K562 (cell line): ENCODE results near the gene ZNRF1. TPM values are rescaled to one million over a fixed set of nuclear protein-coding genes. Genes with fewer than 3 reads are reported as not detected.
A peak's percentile ranks its signal among the peaks of the same experiment; 100 is the strongest.

ENCODE experiments used
- ATF1 ChIP-seq, 2 experiments: fragments of 450-650 bp in 1 of 2; IDR thresholded peaks; 2 replicates each; pipeline ENCODE4 v1.6.1; 2016; ENCODE audit warnings: missing compliant biosample characterization in 1 of 2, missing genetic modification characterization in 1 of 2
- ATF2 ChIP-seq: sonication (generic); formaldehyde crosslinking; IDR thresholded peaks from 2 replicates; pipeline ENCODE4 v1.8.1; 2022; ENCODE audit warnings: missing genetic modification reagents
- BRD4 ChIP-seq: fragments of 200-600 bp; sonication (generic); IDR thresholded peaks from 2 replicates; pipeline ENCODE4 v1.6.1; 2017; ENCODE audit warnings: inconsistent platforms
- C11orf30 ChIP-seq: fragments of 450-650 bp; IDR thresholded peaks from 2 replicates; pipeline ENCODE4 v1.6.1; 2016; ENCODE audit warnings: low read depth, mild to moderate bottlenecking
- CBFA2T3 ChIP-seq: fragments of 450-650 bp; IDR thresholded peaks from 2 replicates; pipeline ENCODE4 v1.6.1; 2017
- CTBP1 ChIP-seq: fragments of 450-650 bp; IDR thresholded peaks from 2 replicates; pipeline ENCODE4 v1.6.1; 2016; ENCODE audit warnings: borderline replicate concordance
- KLF13 ChIP-seq: fragments of 450-650 bp; IDR thresholded peaks from 2 replicates; pipeline ENCODE4 v1.6.1; 2016; ENCODE audit warnings: missing genetic modification characterization, low read depth, mild to moderate bottlenecking, missing compliant biosample characterization, moderate library complexity, borderline replicate concordance
- NR2C1 ChIP-seq, 2 experiments: fragments of 450-650 bp; IDR thresholded peaks; 2 replicates each; pipeline ENCODE4 v1.6.1; 2017; ENCODE audit warnings: mild to moderate bottlenecking in 2 of 2, antibody characterized with exemption in 1 of 2, inconsistent platforms in 1 of 2, missing compliant biosample characterization in 1 of 2, missing genetic modification characterization in 1 of 2
- POLR2H ChIP-seq: IDR thresholded peaks from 2 replicates; pipeline ENCODE4 v1.6.1; 2016; ENCODE audit warnings: missing genetic modification characterization, low read depth, mild to moderate bottlenecking, control low read depth, missing compliant biosample characterization, moderate library complexity
- PURB ChIP-seq: sonication (generic); formaldehyde crosslinking; IDR thresholded peaks from 2 replicates; pipeline ENCODE4 v1.9.0; 2021; ENCODE audit warnings: low read depth, mild to moderate bottlenecking, missing genetic modification reagents
- RAD51 ChIP-seq: fragments of 450-650 bp; IDR thresholded peaks from 2 replicates; pipeline ENCODE4 v1.7.1; 2016; ENCODE audit warnings: low read depth, mild to moderate bottlenecking, borderline replicate concordance
- RBBP5 ChIP-seq: fragments of 200-600 bp; sonication (generic); IDR thresholded peaks from 2 replicates; pipeline ENCODE4 v1.6.1; 2012; ENCODE audit warnings: borderline replicate concordance, mild to moderate bottlenecking, low read length, control low read depth, inconsistent platforms; ENCODE audit not compliant: insufficient read depth, poor library complexity, severe bottlenecking
- SAFB2 ChIP-seq: fragments of 200-400 bp; formaldehyde crosslinking; IDR thresholded peaks from 2 replicates; pipeline ENCODE4 v1.6.1; 2018; ENCODE audit warnings: borderline replicate concordance, low read length, low read depth, moderate library complexity; ENCODE audit not compliant: severe bottlenecking
- TARDBP ChIP-seq: fragments of 450-650 bp; IDR thresholded peaks from 2 replicates; pipeline ENCODE4 v1.6.1; 2016
- TEAD2 ChIP-seq: fragments of 450-650 bp; IDR thresholded peaks from 2 replicates; pipeline ENCODE4 v1.6.1; 2016; ENCODE audit warnings: missing genetic modification characterization, control low read depth, missing compliant biosample characterization
- TRIM25 ChIP-seq: fragments of 450-650 bp; IDR thresholded peaks from 2 replicates; pipeline ENCODE4 v1.7.0; 2016; ENCODE audit warnings: borderline replicate concordance
- ZKSCAN1 ChIP-seq: fragments of 150-350 bp; IDR thresholded peaks from 2 replicates; pipeline ENCODE4 v1.6.1; 2016; ENCODE audit warnings: low read depth, low read length
- ZNF316 ChIP-seq: fragments of 450-650 bp; IDR thresholded peaks from 2 replicates; pipeline ENCODE4 v1.6.1; 2016
- ZNF561 ChIP-seq: fragments of 450-650 bp; formaldehyde crosslinking; conservative IDR thresholded peaks from 2 replicates; pipeline ENCODE4 v1.4.0; 2020; ENCODE audit warnings: mild to moderate bottlenecking, moderate library complexity
- ZNF592 ChIP-seq: fragments of 450-650 bp; IDR thresholded peaks from 2 replicates; pipeline ENCODE4 v1.6.1; 2017; ENCODE audit warnings: antibody characterized with exemption, mild to moderate bottlenecking
- ZSCAN32 ChIP-seq: fragments of 450-650 bp; formaldehyde crosslinking; IDR thresholded peaks from 2 replicates; pipeline ENCODE4 v1.4.0; 2020; ENCODE audit warnings: mild to moderate bottlenecking, moderate library complexity
- polyA plus RNA-seq, 8 experiments: library from polyadenylated mRNA; depleted of rRNA in 4 of 8; stranded (reverse) in 5 of 8; unstranded in 3 of 8; fragments of >200 nt; fragmentation: Nextera tagmentation in 2 of 8; fragmentation: Illumina TruSeq in 1 of 8; extraction: Ambion mirVana in 2 of 8; extraction: Trizol in 1 of 8; gene quantifications; 2 replicates each; pipeline versions ENCODE4 v1.2.1 to v1.2.3, GENCODE V29; 2011 to 2014; ENCODE audit warnings: inconsistent platforms in 1 of 8, missing spikeins in 1 of 8
- total RNA-seq, 7 experiments: library from RNA; depleted of rRNA in 6 of 7; stranded (reverse); fragments of >200 nt in 6 of 7; fragmentation: Illumina TruSeq in 2 of 7; extraction: Trizol in 2 of 7; gene quantifications; 2 replicates each; pipeline versions ENCODE4 v1.2.1 to v1.2.3, GENCODE V29; 2011 to 2021; ENCODE audit warnings: low replicate concordance in 1 of 7

The ZNRF1 gene
- total and polyA plus RNA-seq, 9 of the 15 experiments (the other 6 are each of a cell fraction or from before 2014, with no cell fraction given), result 9.5 to 37.7 (median 20.0) TPM

GRCh38 chr16:75062135-75062975 is 63.5 kb downstream of the ZNRF1 start (continued):
- TF ChIP-seq ZNF592 (peak; percentile 87; the same call in 1 of the 2 replicates), ATF1 (CRISPR knock-in tag; IDR thresholded peaks at IDR 0.05) (no peak), ATF1 (tag; IDR thresholded peaks at IDR 0.05) (peak; percentile 60), BRD4 (no peak), TRIM25 (no peak), CTBP1 (peak; percentile 31; the same call in 1 of the 2 replicates), ZSCAN32 (CRISPR knock-in tag) (no peak), SAFB2 (no peak), RBBP5 (peak; percentile 25), C11orf30 (no peak), ZNF316 (no peak), KLF13 (tag) (no peak), RAD51 (peak; percentile 54; the same call in 1 of the 2 replicates), PURB (CRISPR knock-in tag) (no peak), POLR2H (tag) (no peak), NR2C1 (IDR thresholded peaks at IDR 0.05) (no peak), NR2C1 (tag; IDR thresholded peaks at IDR 0.05) (no peak), ZNF561 (CRISPR knock-in tag) (no peak), CBFA2T3 (peak; percentile 34; the same call in 1 of the 2 replicates), ZKSCAN1 (no peak), TARDBP (no peak), TEAD2 (tag) (no peak), ATF2 (CRISPR knock-in tag) (no peak)
